Breast epithelium (tissue), 4 donors: ENCODE data around the gene SPTA1. TPM values are rescaled to one million over a fixed set of nuclear protein-coding genes. Genes with fewer than 3 reads are reported as not detected.

ENCODE experiments used
- DNase-seq, 2 donors: peaks; one replicate each; pipeline ENCODE4 v3.0.0-alpha.2; 2019; ENCODE audit warnings: low spot score in 2 of 2
- H3K27ac ChIP-seq, 2 donors: fragments of 200-600 bp; sonication (generic) in 1 of 2; one replicate each; pipeline ENCODE4 v1.5.1; 2016 to 2019; ENCODE audit warnings: mild to moderate bottlenecking in 1 of 2
- H3K27me3 ChIP-seq, 2 donors: fragments of 200-600 bp; sonication (generic) in 1 of 2; one replicate each; pipeline versions ENCODE4 v1.5.1 to v1.6.0; 2017 to 2019; ENCODE audit warnings: control low read depth in 1 of 2, mild to moderate bottlenecking in 1 of 2
- H3K36me3 ChIP-seq: fragments of 200-600 bp; one replicate; pipeline ENCODE4 v1.5.1; 2019
- H3K4me1 ChIP-seq, 2 donors: fragments of 200-600 bp; sonication (generic); one replicate each; pipeline ENCODE4 v1.5.1; 2016 to 2019; ENCODE audit warnings: control low read depth in 1 of 2
- H3K4me3 ChIP-seq, 3 donors: fragments of 200-600 bp; sonication (generic); 1 replicate in 2 of 3; 2 replicates in 1 of 3; pipeline ENCODE4 v1.5.1; 2016 to 2019; ENCODE audit warnings: mild to moderate bottlenecking in 3 of 3, moderate library complexity in 2 of 3
- H3K9me3 ChIP-seq, 2 donors: fragments of 200-600 bp; sonication (generic) in 1 of 2; one replicate each; pipeline ENCODE4 v1.5.1; 2016 to 2019; ENCODE audit warnings: control low read depth in 1 of 2
- POLR2A ChIP-seq: fragments of 450-650 bp; IDR thresholded peaks from one replicate; pipeline ENCODE4 v1.6.1; 2016; ENCODE audit warnings: antibody characterized with exemption, mild to moderate bottlenecking, moderate library complexity
- POLR2AphosphoS5 ChIP-seq, 3 donors: sonication (generic); formaldehyde crosslinking; IDR thresholded peaks; one replicate each; pipeline ENCODE4 v1.6.1; 2017; ENCODE audit warnings: antibody characterized with exemption in 3 of 3
- intact Hi-C: fragments of 100-400 bp; cut with DNase I; formaldehyde crosslinking; loops from one replicate; pipeline ENCODE4 v1.15.1; 2023; ENCODE audit warnings: low total_unique reads
- total RNA-seq, 3 donors: library from RNA; depleted of rRNA; stranded (reverse); fragments of >200 nt; gene quantifications; one replicate each; pipeline ENCODE4 v1.1.0, GENCODE V29; 2016
- TF ChIP-seq, protein P1 (sequence below), 3 donors: fragments of 450-650 bp; IDR thresholded peaks; one replicate each; pipeline ENCODE4 v1.5.1; 2016 to 2017; ENCODE audit warnings: antibody characterized with exemption in 3 of 3, mild to moderate bottlenecking in 3 of 3, moderate library complexity in 3 of 3

Gene SPTA1
- total RNA-seq, 3 donors from 2014 or later, result under 0.01 to 0.33 (median 0.15) TPM

DNA sequence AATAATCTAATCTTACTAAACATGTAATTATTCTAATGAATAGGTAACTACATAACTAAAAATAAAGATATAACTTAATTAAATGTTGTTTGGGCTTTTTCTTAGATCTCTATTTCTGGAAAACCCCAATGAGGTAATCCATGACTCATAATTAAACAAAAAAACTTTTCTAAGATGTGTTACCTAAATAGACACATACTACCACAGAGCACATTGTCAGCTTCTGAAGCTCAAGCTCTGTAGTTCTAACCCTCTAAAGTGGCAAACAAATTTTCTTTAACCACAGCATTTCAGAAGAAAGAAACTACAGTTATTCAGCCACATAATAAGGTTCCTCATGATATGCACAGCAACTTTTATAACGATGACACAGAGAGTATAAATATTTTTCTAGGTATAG lies 29.8 kb upstream of the SPTA1 start:
- H3K27ac ChIP-seq, result no peak overlapping the region
- intact Hi-C loops, result no loop called here
- TF ChIP-seq POLR2AphosphoS5 (IDR thresholded peaks at IDR 0.05) (no peak), POLR2A (no peak)
- TF ChIP-seq, protein P1, sequence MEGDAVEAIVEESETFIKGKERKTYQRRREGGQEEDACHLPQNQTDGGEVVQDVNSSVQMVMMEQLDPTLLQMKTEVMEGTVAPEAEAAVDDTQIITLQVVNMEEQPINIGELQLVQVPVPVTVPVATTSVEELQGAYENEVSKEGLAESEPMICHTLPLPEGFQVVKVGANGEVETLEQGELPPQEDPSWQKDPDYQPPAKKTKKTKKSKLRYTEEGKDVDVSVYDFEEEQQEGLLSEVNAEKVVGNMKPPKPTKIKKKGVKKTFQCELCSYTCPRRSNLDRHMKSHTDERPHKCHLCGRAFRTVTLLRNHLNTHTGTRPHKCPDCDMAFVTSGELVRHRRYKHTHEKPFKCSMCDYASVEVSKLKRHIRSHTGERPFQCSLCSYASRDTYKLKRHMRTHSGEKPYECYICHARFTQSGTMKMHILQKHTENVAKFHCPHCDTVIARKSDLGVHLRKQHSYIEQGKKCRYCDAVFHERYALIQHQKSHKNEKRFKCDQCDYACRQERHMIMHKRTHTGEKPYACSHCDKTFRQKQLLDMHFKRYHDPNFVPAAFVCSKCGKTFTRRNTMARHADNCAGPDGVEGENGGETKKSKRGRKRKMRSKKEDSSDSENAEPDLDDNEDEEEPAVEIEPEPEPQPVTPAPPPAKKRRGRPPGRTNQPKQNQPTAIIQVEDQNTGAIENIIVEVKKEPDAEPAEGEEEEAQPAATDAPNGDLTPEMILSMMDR (IDR thresholded peaks at IDR 0.05), result no peak
- no peak overlapping the region for H3K4me3 ChIP-seq
- DNase-seq, result no peak
- H3K36me3 ChIP-seq, result no peaks in the 10 kb centered on the region
- no peaks in the 10 kb centered on the region for H3K4me1 ChIP-seq
- H3K9me3 ChIP-seq, result no peaks in the 10 kb centered on the region
- H3K27me3 ChIP-seq, result no peaks in the 10 kb centered on the region

DNA sequence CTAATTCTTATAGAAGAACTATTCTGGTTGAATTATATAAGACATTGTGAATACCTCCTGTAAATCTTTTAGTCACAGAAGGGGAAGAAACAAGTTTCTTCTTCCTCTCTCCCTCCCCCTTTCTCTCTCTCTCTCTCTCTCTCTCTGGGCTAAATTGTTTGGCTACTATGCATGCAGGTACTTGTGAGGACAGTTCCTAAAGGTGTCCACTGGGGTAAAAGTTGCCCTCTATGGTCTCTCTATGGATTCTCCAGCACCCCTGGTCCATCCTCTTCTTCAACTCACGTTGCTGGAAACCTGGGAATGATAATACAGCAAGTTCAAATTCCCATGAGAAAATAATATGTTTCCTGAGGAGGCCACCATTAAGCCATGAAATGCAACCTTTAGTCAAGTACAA lies 28.2 kb upstream of the SPTA1 start:
- no peaks in the 10 kb centered on the region for H3K36me3 ChIP-seq
- no peak overlapping the region for H3K4me3 ChIP-seq
- no peaks in the 10 kb centered on the region for H3K9me3 ChIP-seq
- H3K27me3 ChIP-seq, result no peaks in the 10 kb centered on the region
- TF ChIP-seq POLR2AphosphoS5 (IDR thresholded peaks at IDR 0.05) (no peak), POLR2A (no peak)
- TF ChIP-seq, protein P1 (IDR thresholded peaks at IDR 0.05), result no peak
- intact Hi-C loops, result no loop called here
- no peak overlapping the region for H3K27ac ChIP-seq
- no peak for DNase-seq
- H3K4me1 ChIP-seq, result no peaks in the 10 kb centered on the region

DNA sequence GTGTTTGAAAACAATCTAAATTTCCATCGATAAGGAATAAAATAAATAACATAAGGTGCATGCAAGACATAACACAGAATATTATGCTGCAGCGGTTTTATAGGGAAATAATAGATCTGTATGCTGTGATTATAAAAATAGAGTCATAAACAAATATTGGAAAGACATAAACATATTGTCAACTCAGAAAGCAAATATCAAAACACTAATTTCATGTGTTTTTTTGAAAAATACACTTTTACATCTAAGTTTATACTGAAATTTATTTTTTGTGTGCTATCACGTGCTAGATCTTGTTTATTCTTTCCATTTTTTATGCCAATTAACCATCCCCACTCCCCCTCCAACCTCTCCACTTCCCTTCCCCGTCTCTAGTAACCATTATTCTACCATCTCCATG lies 24.6 kb upstream of the SPTA1 start:
- Histone ChIP-seq H3K4me1 (no peaks in the 10 kb centered on the region), H3K27me3 (no peaks in the 10 kb centered on the region), H3K27ac (no peak overlapping the region), H3K4me3 (no peak overlapping the region), H3K36me3 (no peaks in the 10 kb centered on the region), H3K9me3 (no peaks in the 10 kb centered on the region)
- DNase-seq, result no peak
- TF ChIP-seq POLR2A (no peak), POLR2AphosphoS5 (IDR thresholded peaks at IDR 0.05) (no peak)
- TF ChIP-seq, protein P1 (IDR thresholded peaks at IDR 0.05), result no peak
- intact Hi-C loops, result no loop called here

DNA sequence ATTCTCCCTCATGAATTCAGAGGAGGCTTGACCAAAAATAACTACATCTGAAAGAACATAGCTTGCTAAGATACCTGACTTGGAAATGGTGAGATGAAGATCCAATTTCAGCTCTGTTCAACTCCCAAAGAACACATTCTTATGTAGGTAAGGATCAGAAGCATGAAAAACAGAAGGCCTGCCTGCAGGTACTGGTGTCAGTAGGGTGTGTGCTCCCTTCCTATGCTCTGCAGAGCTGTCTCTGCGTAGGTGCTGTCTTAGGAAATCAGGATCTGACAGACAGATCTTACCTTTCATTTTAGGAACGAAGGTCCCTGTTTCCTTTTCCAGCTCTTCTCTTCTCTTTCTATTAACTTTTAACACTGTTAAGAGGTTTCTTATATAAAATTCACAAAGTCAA lies 19.6 kb upstream of the SPTA1 start:
- no peak for DNase-seq

DNA sequence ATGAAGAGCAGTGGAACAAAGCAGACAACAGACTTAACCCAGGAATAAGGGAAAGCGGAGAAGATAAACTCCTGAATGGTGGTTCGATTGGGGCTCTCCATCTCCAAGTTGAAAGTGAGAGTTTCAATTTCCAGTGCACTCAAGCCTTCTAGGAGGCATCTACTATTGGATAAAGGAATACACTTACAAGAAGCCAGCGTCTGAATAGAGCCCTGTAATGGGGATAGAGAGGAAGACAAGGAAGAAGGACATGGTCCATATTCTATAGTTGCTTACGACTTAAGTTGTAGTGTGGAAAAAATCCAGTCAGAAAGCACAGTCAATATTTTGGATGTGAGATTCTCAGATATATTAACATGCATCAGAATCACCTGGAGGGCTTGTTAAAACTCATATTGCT lies 14.0 kb upstream of the SPTA1 start, which contains the start of gene OR6K2:
Gene OR6K2, minus strand, starts transcription at position 101 of the 400 bp plus-strand sequence. Its CDS starts 0 bp downstream, at position 101.
- Histone ChIP-seq H3K36me3 (no peaks in the 10 kb centered on the region), H3K27ac (no peak within 1 kb of the TSS), H3K4me1 (no peaks in the 10 kb centered on the region), H3K9me3 (no peaks in the 10 kb centered on the region), H3K4me3 (no peak within 1 kb of the TSS), H3K27me3 (no peaks in the 10 kb centered on the region)
- TF ChIP-seq, protein P1 (IDR thresholded peaks at IDR 0.05), result no peak
- TF ChIP-seq POLR2AphosphoS5 (IDR thresholded peaks at IDR 0.05), result no peak
- TF ChIP-seq POLR2A, result no peak
- no peak for DNase-seq
- intact Hi-C loops, result no loop called here

More for the DNA sequence above, 19.6 kb upstream of the SPTA1 start:
- no peak overlapping the region for H3K27ac ChIP-seq
- no peak for TF ChIP-seq POLR2AphosphoS5 (IDR thresholded peaks at IDR 0.05)
- TF ChIP-seq, protein P1 (IDR thresholded peaks at IDR 0.05), result no peak
- no peak for TF ChIP-seq POLR2A
- H3K36me3 ChIP-seq, result no peaks in the 10 kb centered on the region
- H3K9me3 ChIP-seq, result no peaks in the 10 kb centered on the region
- H3K27me3 ChIP-seq, result no peaks in the 10 kb centered on the region
- H3K4me3 ChIP-seq, result no peak overlapping the region
- intact Hi-C loops, result no loop called here
- no peaks in the 10 kb centered on the region for H3K4me1 ChIP-seq
